ENCODE data around the gene TNFRSF18. TPM values are rescaled to one million over a fixed set of nuclear protein-coding genes. Genes with fewer than 3 reads are reported as not detected.

The TNFRSF18 gene
- total and polyA plus RNA-seq, 2 experiments from 2014 or later = 1.1 to 1.5 TPM

GRCh38 chr1:1216770-1217620 is 10.6 kb upstream of the TNFRSF18 start:
- H3F3A ChIP-seq (replicated peaks; ENCODE audit: low read depth) = no peaks in the 10 kb centered on the region
- H3K4me1 Mint-ChIP-seq = no peaks in the 10 kb centered on the region
- H3K27ac Mint-ChIP-seq = no peak overlapping the region
- no peaks in the 10 kb centered on the region for H3K27me3 ChIP-seq (ENCODE audit: insufficient read depth)
- H3K27me3 Mint-ChIP-seq (ENCODE audit: insufficient read depth, low read depth, poor library complexity) = peaks cover 10% of the 10 kb centered on the region
- H3K27ac ChIP-seq (ENCODE audit: low read depth) = no peak overlapping the region
- no peak overlapping the region for H2AFZ ChIP-seq
- H3K4me3 Mint-ChIP-seq = no peak overlapping the region; the same call in 2 of the 3 replicates
- no peaks in the 10 kb centered on the region; the same call in 1 of the 2 replicates for H4K20me1 ChIP-seq (replicated peaks; ENCODE audit: insufficient read depth)
- H3K4me2 ChIP-seq = no peak overlapping the region
- H3K4me3 ChIP-seq = no peak overlapping the region
- ATAC-seq (no peak), DNase-seq (ENCODE audit: low spot score) (no peak)
- TF ChIP-seq STAT1 (IDR thresholded peaks at IDR 0.05; ENCODE audit: unreplicated experiment) = no peak
- no peak for TF ChIP-seq REST (IDR thresholded peaks at IDR 0.05; ENCODE audit: unreplicated experiment)
- no peak for TF ChIP-seq JUNB (IDR thresholded peaks at IDR 0.05; ENCODE audit: unreplicated experiment)
- TF ChIP-seq POLR2AphosphoS5 (IDR thresholded peaks at IDR 0.05; ENCODE audit: low read depth) = no peak
- no peak for TF ChIP-seq CTCF (conservative IDR thresholded peaks at IDR 0.05; ENCODE audit: low read depth in 2 of 2)
- no peak for TF ChIP-seq ZNF331 (CRISPR knock-in tag; IDR thresholded peaks at IDR 0.05; ENCODE audit: low read depth)
- TF ChIP-seq ZNF462 (CRISPR knock-in tag; IDR thresholded peaks at IDR 0.05) = no peak
- no peak for TF ChIP-seq ZNF114 (CRISPR knock-in tag; IDR thresholded peaks at IDR 0.05)
- TF ChIP-seq NANOG (IDR thresholded peaks at IDR 0.05; ENCODE audit: borderline replicate concordance) = no peak
- no peak for TF ChIP-seq CREB1 (CRISPR knock-in tag; IDR thresholded peaks at IDR 0.05; ENCODE audit: low read depth)
- no peak for TF ChIP-seq EZH2 (IDR thresholded peaks at IDR 0.05; ENCODE audit: low read depth, unreplicated experiment)
- TF ChIP-seq EZH2phosphoT487 (IDR thresholded peaks at IDR 0.05; ENCODE audit: unreplicated experiment) = no peak
- TF ChIP-seq ETS1 (IDR thresholded peaks at IDR 0.05) = no peak
- H3K79me2 ChIP-seq (replicated peaks; ENCODE audit: insufficient read depth) = no peaks in the 10 kb centered on the region
- H3K36me3 Mint-ChIP-seq (ENCODE audit: low read depth) = peaks cover 22% of the 10 kb centered on the region
- H3K9me2 ChIP-seq (ENCODE audit: insufficient read depth) = no peaks in the 10 kb centered on the region
- peaks cover 4% of the 10 kb centered on the region; the same call in 1 of the 2 replicates for H3K36me3 ChIP-seq (ENCODE audit: insufficient read depth)
- H3K9me3 Mint-ChIP-seq = no peaks in the 10 kb centered on the region
- no peaks in the 10 kb centered on the region for H3K4me1 ChIP-seq (ENCODE audit: insufficient read depth)
